GM23248 (cell line): ENCODE data around the gene TSEN2. TPM values are rescaled to one million over a fixed set of nuclear protein-coding genes. Genes with fewer than 3 reads are reported as not detected.

Experiments used
- DNase-seq: peaks from one replicate; pipeline ENCODE4 v3.0.0-alpha.2; 2015
- H2AFZ ChIP-seq: fragments of 200-600 bp; sonication (generic); 2 replicates; pipeline ENCODE4 v1.6.1; 2016; ENCODE audit warnings: antibody characterized with exemption
- H3F3A ChIP-seq: fragments of 200-600 bp; sonication (generic); 2 replicates; pipeline ENCODE4 v1.6.1; 2016; ENCODE audit warnings: mild to moderate bottlenecking, antibody characterized with exemption, mixed run types; ENCODE audit not compliant: insufficient read depth
- H3K27ac ChIP-seq: fragments of 200-600 bp; sonication (generic); 2 replicates; pipeline ENCODE4 v1.5.1; 2016; ENCODE audit warnings: mild to moderate bottlenecking
- H3K27me3 ChIP-seq: fragments of 200-600 bp; sonication (generic); replicated peaks from 2 replicates; pipeline ENCODE4 v1.6.1; 2016; ENCODE audit warnings: mild to moderate bottlenecking; ENCODE audit not compliant: insufficient read depth
- H3K36me3 ChIP-seq: fragments of 200-600 bp; sonication (generic); 2 replicates; pipeline ENCODE4 v1.6.1; 2016; ENCODE audit warnings: low read depth, mild to moderate bottlenecking
- H3K4me1 ChIP-seq: fragments of 200-600 bp; sonication (generic); 2 replicates; pipeline ENCODE4 v1.6.1; 2016; ENCODE audit warnings: mild to moderate bottlenecking; ENCODE audit not compliant: insufficient read depth
- H3K4me2 ChIP-seq: fragments of 200-600 bp; sonication (generic); one replicate; pipeline ENCODE4 v1.6.1; 2016; ENCODE audit warnings: mild to moderate bottlenecking; ENCODE audit not compliant: unreplicated experiment
- H3K4me3 ChIP-seq: fragments of 200-600 bp; sonication (generic); 2 replicates; pipeline ENCODE4 v1.5.1; 2016; ENCODE audit warnings: mild to moderate bottlenecking
- H3K79me2 ChIP-seq: fragments of 200-600 bp; sonication (generic); 2 replicates; pipeline ENCODE4 v1.6.1; 2016; ENCODE audit warnings: mild to moderate bottlenecking; ENCODE audit not compliant: insufficient read depth
- H3K9ac ChIP-seq: fragments of 200-600 bp; sonication (generic); 2 replicates; pipeline ENCODE4 v1.6.1; 2016; ENCODE audit warnings: mild to moderate bottlenecking
- H3K9me2 ChIP-seq: fragments of 200-600 bp; sonication (generic); 2 replicates; pipeline ENCODE4 v1.6.1; 2016; ENCODE audit warnings: mixed run types, mild to moderate bottlenecking, moderate library complexity; ENCODE audit not compliant: insufficient read depth
- H3K9me3 ChIP-seq: fragments of 200-600 bp; sonication (generic); one replicate; pipeline ENCODE4 v1.6.1; 2017; ENCODE audit warnings: low read depth
- H4K20me1 ChIP-seq: fragments of 200-600 bp; sonication (generic); 2 replicates; pipeline ENCODE4 v1.6.0; 2016; ENCODE audit not compliant: insufficient read depth
- EZH2 ChIP-seq: fragments of 200-600 bp; sonication (generic); IDR thresholded peaks from 2 replicates; pipeline ENCODE4 v1.6.1; 2018; ENCODE audit warnings: antibody characterized with exemption, mild to moderate bottlenecking; ENCODE audit not compliant: insufficient read depth, poor library complexity, severe bottlenecking
- EZH2phosphoT487 ChIP-seq: fragments of 200-600 bp; sonication (generic); IDR thresholded peaks from 2 replicates; pipeline ENCODE4 v1.6.1; 2018; ENCODE audit warnings: antibody characterized with exemption, moderate library complexity, mild to moderate bottlenecking, low read depth; ENCODE audit not compliant: insufficient read depth
- WGBS, 2 experiments: methylation state at CpG; one replicate each; pipeline ENCODE4 v1.1.6; 2015 to 2017; ENCODE audit warnings: low lambda C conversion rate in 2 of 2, low coverage in 1 of 2; ENCODE audit errors: missing lambda C conversion rate in 2 of 2; 5-methylcytosine and 5-hydroxymethylcytosine counted together
- in situ Hi-C: fragments of 300-500 bp; cut with MboI; formaldehyde crosslinking; loops from 2 replicates; pipeline ENCODE4 v1.15.0; 2020
- polyA plus RNA-seq: library from polyadenylated mRNA; unstranded; fragments of >200 nt; fragmentation: Nextera tagmentation; extraction: Ambion mirVana; gene quantifications from 2 replicates; pipeline ENCODE4 v1.2.1, GENCODE V29; 2016
- total RNA-seq: library from RNA; depleted of rRNA; stranded (reverse); fragments of >200 nt; shearing (Covaris generic); gene quantifications from 2 replicates; pipeline ENCODE4 v1.2.3, GENCODE V29; 2014

The TSEN2 gene
- total and polyA plus RNA-seq, 2 experiments from 2014 or later = 9.6 to 13.6 TPM

GRCh38 chr3:12516873-12517272, 32.6 kb downstream of the TSEN2 start:
- in situ Hi-C loops = no loop called here
- no peak for DNase-seq
- WGBS, 2 experiments = 94 to 99% methylated on average over 11 of the region's 11 CpGs

DNA sequence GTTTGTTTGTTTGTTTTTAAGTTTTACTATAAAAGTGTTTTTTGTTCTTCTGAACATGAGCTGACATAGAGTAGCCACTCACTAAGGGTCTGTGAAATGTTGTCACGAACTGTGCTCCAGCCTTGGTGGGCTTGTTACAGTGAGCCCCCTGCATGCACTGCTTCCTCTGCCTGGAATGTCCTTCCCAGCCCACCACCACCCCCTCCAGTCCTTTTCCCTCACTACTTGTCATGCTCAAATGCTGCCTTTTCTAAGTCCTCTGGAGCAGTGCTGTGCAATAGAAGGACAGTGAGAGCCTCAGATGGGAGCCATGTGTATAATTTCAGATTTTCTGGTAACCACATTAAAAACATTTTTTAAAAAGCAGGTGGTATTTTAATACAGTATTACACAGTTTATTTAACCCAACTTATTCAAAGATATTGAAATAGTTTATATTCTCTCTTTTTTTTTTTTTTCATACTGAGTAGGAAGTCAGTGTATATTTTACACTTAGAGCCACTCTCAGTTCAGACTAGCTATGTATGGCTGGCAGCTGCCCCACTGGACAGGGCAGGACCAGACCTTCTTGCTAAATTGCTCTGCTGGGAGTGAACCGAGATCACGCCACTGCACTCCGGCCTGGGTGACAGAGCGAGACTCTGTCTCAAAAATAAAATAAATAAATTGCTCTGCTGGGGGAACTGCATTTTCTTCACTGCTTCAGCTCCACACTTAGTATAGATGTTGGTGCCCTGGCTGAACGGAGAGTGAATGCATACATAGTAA, 34.2 kb downstream of the TSEN2 start:
- no peaks in the 10 kb centered on the region for H3K9me3 ChIP-seq
- H3K4me1 ChIP-seq = no peaks in the 10 kb centered on the region
- in situ Hi-C loops = no loop called here
- no peak overlapping the region for H3K4me3 ChIP-seq
- no peak overlapping the region for H3K9ac ChIP-seq
- no peaks in the 10 kb centered on the region for H3F3A ChIP-seq
- no peaks in the 10 kb centered on the region for H3K27me3 ChIP-seq
- no peak for TF ChIP-seq EZH2
- TF ChIP-seq EZH2phosphoT487 = no peak
- no peak overlapping the region for H3K4me2 ChIP-seq
- no peaks in the 10 kb centered on the region for H4K20me1 ChIP-seq
- H3K9me2 ChIP-seq = no peaks in the 10 kb centered on the region
- DNase-seq = no peak
- H3K36me3 ChIP-seq = no peaks in the 10 kb centered on the region
- 92 to 96% methylated on average over 6 of the region's 6 CpGs for WGBS, 2 experiments
- H3K79me2 ChIP-seq = no peaks in the 10 kb centered on the region
- no peak overlapping the region for H3K27ac ChIP-seq
- no peak overlapping the region for H2AFZ ChIP-seq

More at GRCh38 chr3:12516873-12517272, 32.6 kb downstream of the TSEN2 start:
- no peak overlapping the region for H3K27ac ChIP-seq
- H3K36me3 ChIP-seq = no peaks in the 10 kb centered on the region
- H2AFZ ChIP-seq = no peak overlapping the region
- no peaks in the 10 kb centered on the region for H4K20me1 ChIP-seq
- no peak overlapping the region for H3K4me2 ChIP-seq
- no peaks in the 10 kb centered on the region for H3K79me2 ChIP-seq
- H3K9me3 ChIP-seq = no peaks in the 10 kb centered on the region
- no peak overlapping the region for H3K4me3 ChIP-seq
- no peaks in the 10 kb centered on the region for H3K27me3 ChIP-seq
- H3F3A ChIP-seq = no peaks in the 10 kb centered on the region
- H3K4me1 ChIP-seq = no peaks in the 10 kb centered on the region
- no peak overlapping the region for H3K9ac ChIP-seq
- H3K9me2 ChIP-seq = no peaks in the 10 kb centered on the region
- TF ChIP-seq EZH2phosphoT487 (no peak), EZH2 (no peak)

DNA sequence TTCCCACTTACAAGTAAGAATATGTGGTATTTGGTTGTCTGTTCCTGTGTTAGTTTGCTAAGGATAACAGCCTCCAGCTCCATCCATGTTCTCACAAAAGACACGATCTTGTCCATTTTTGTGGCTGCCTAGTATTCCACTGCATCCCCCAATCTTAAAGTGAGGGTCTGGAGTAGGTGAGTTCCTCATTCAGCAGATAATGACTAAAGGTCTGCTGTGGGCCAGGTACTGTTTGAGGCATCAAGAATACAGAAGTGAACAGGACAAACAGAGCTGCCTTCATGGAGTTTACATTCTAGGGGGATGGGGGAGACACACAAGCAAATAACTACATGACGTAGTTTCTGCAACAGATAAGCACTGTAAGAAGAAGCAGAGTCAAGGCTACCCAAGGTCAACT, 36.7 kb downstream of the TSEN2 start:
- Histone ChIP-seq H4K20me1 (no peaks in the 10 kb centered on the region), H3K36me3 (no peaks in the 10 kb centered on the region), H3K4me1 (no peaks in the 10 kb centered on the region), H2AFZ (no peak overlapping the region), H3K4me2 (no peak overlapping the region), H3K79me2 (no peaks in the 10 kb centered on the region), H3F3A (no peaks in the 10 kb centered on the region), H3K27me3 (no peaks in the 10 kb centered on the region), H3K4me3 (no peak overlapping the region), H3K27ac (no peak overlapping the region), H3K9me3 (no peaks in the 10 kb centered on the region), H3K9ac (no peak overlapping the region), H3K9me2 (no peaks in the 10 kb centered on the region)
- no peak for DNase-seq
- WGBS, 2 experiments = 98 to 100% methylated on average over 2 of the region's 2 CpGs
- in situ Hi-C loops = no loop called here
- no peak for TF ChIP-seq EZH2phosphoT487
- no peak for TF ChIP-seq EZH2

DNA sequence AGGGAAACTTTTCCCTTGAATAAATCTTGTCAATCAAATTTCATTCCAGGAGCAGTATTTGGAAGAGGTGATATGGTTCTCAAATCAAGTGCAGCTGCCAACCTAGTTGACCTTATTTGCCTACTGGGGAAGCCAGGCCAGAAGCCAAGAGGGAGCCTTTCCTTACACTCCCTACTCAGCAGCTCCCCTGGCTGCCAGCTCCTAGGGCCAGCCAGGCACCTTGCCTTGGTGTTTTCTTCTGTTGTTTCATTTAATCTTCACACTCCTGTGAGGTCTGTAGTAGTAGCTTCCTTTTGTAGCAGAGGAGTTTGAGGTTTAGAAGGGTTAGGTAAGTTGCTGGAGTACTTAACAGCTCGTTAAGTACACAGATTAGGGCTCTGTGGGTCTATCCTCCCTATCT, 38.4 kb downstream of the TSEN2 start:
- Histone ChIP-seq H3K9ac (no peak overlapping the region), H3K79me2 (no peaks in the 10 kb centered on the region), H3K9me2 (no peaks in the 10 kb centered on the region), H3K9me3 (no peaks in the 10 kb centered on the region), H3K4me1 (no peaks in the 10 kb centered on the region), H3K27me3 (no peaks in the 10 kb centered on the region), H3F3A (no peaks in the 10 kb centered on the region), H3K4me3 (no peak overlapping the region), H3K36me3 (no peaks in the 10 kb centered on the region), H4K20me1 (no peaks in the 10 kb centered on the region), H2AFZ (no peak overlapping the region), H3K27ac (no peak overlapping the region), H3K4me2 (no peak overlapping the region)
- in situ Hi-C loops = no loop called here
- 94 to 100% methylated on average over 1 of the region's 1 CpG for WGBS, 2 experiments
- TF ChIP-seq EZH2 = no peak
- no peak for TF ChIP-seq EZH2phosphoT487
- DNase-seq = no peak
